ENCODE results near the gene MXRA5. TPM values are rescaled to one million over a fixed set of nuclear protein-coding genes. Genes with fewer than 3 reads are reported as not detected.

The MXRA5 gene
- total and polyA plus RNA-seq, 2 donors (not counting 1 experiment from before 2014, with no cell fraction given), result 26.8 to 40.3 TPM

- Histone ChIP-seq H3K4me1 (ENCODE audit: control insufficient read depth, extremely low read depth, insufficient read depth, low read length) (no peaks in the 10 kb centered on the region), H2AFZ (ENCODE audit: low read length) (no peak overlapping the region), H4K20me1 (ENCODE audit: control insufficient read depth, extremely low read depth, insufficient read depth, low read length) (no peaks in the 10 kb centered on the region), H3K27ac (ENCODE audit: insufficient read depth, low read length) (no peak overlapping the region), H3K79me2 (ENCODE audit: control insufficient read depth, insufficient read depth, low read length) (no peaks in the 10 kb centered on the region), H3K4me2 (ENCODE audit: extremely low read depth, insufficient read depth, low read length) (no peak overlapping the region), H3K27me3 (ENCODE audit: control insufficient read depth, insufficient read depth, low read length) (no peaks in the 10 kb centered on the region), H3K9me3 (ENCODE audit: control insufficient read depth, insufficient read depth, low read depth, low read length) (no peaks in the 10 kb centered on the region), H3K4me3 (replicated peaks in 1 of 4; ENCODE audit: control extremely low read depth in 1 of 4, insufficient read depth in 1 of 4, low read depth in 3 of 4, low read length in 4 of 4) (no peak overlapping the region), H3K9ac (ENCODE audit: insufficient read depth, low read length) (no peak overlapping the region), H3K36me3 (ENCODE audit: control insufficient read depth, insufficient read depth, low read length) (no peaks in the 10 kb centered on the region)
- no peak for DNase-seq (ENCODE audit: low read depth in 2 of 2)
- TF ChIP-seq CTCF (conservative IDR thresholded peaks at IDR 0.05 in 1 of 2, IDR thresholded peaks at IDR 0.05 in 1 of 2; ENCODE audit: low read depth in 1 of 2, low read length in 2 of 2), result no peak
- no peak for TF ChIP-seq EZH2 (IDR thresholded peaks at IDR 0.05; ENCODE audit: low read length, missing control alignments)
Measured at GRCh38 chrX:3340016-3340415, 6.4 kb downstream of the MXRA5 start.

GRCh38 chrX:3326681-3327080 is 19.8 kb downstream of the MXRA5 start:
- no peak overlapping the region for H3K4me3 ChIP-seq (replicated peaks in 1 of 4; ENCODE audit: control extremely low read depth in 1 of 4, insufficient read depth in 1 of 4, low read depth in 3 of 4, low read length in 4 of 4)
- TF ChIP-seq CTCF (conservative IDR thresholded peaks at IDR 0.05 in 1 of 2, IDR thresholded peaks at IDR 0.05 in 1 of 2; ENCODE audit: low read depth in 1 of 2, low read length in 2 of 2) (no peak), EZH2 (IDR thresholded peaks at IDR 0.05; ENCODE audit: low read length, missing control alignments) (no peak)

GRCh38 chrX:3320471-3321046 is 25.9 kb downstream of the MXRA5 start:
- H3K4me3 ChIP-seq (replicated peaks in 1 of 4; ENCODE audit: control extremely low read depth in 1 of 4, insufficient read depth in 1 of 4, low read depth in 3 of 4, low read length in 4 of 4), result no peak overlapping the region
- TF ChIP-seq EZH2 (IDR thresholded peaks at IDR 0.05; ENCODE audit: low read length, missing control alignments), result no peak
- TF ChIP-seq CTCF (conservative IDR thresholded peaks at IDR 0.05 in 1 of 2, IDR thresholded peaks at IDR 0.05 in 1 of 2; ENCODE audit: low read depth in 1 of 2, low read length in 2 of 2), result no peak
- no peaks in the 10 kb centered on the region for H4K20me1 ChIP-seq (ENCODE audit: control insufficient read depth, extremely low read depth, insufficient read depth, low read length)
- no peaks in the 10 kb centered on the region for H3K9me3 ChIP-seq (ENCODE audit: control insufficient read depth, insufficient read depth, low read depth, low read length)
- H3K79me2 ChIP-seq (ENCODE audit: control insufficient read depth, insufficient read depth, low read length), result no peaks in the 10 kb centered on the region
- H3K4me2 ChIP-seq (ENCODE audit: extremely low read depth, insufficient read depth, low read length), result no peak overlapping the region
- H3K4me1 ChIP-seq (ENCODE audit: control insufficient read depth, extremely low read depth, insufficient read depth, low read length), result no peaks in the 10 kb centered on the region
- H2AFZ ChIP-seq (ENCODE audit: low read length), result no peak overlapping the region
- H3K27ac ChIP-seq (ENCODE audit: insufficient read depth, low read length), result no peak overlapping the region
- no peaks in the 10 kb centered on the region for H3K27me3 ChIP-seq (ENCODE audit: control insufficient read depth, insufficient read depth, low read length)
- H3K36me3 ChIP-seq (ENCODE audit: control insufficient read depth, insufficient read depth, low read length), result no peaks in the 10 kb centered on the region
- no peak overlapping the region for H3K9ac ChIP-seq (ENCODE audit: insufficient read depth, low read length)
- DNase-seq (ENCODE audit: low read depth in 2 of 2), result no peak

More at GRCh38 chrX:3326681-3327080, 19.8 kb downstream of the MXRA5 start:
- Histone ChIP-seq H3K79me2 (ENCODE audit: control insufficient read depth, insufficient read depth, low read length) (no peaks in the 10 kb centered on the region), H2AFZ (ENCODE audit: low read length) (no peak overlapping the region), H3K4me2 (ENCODE audit: extremely low read depth, insufficient read depth, low read length) (no peak overlapping the region), H3K9ac (ENCODE audit: insufficient read depth, low read length) (no peak overlapping the region), H3K27ac (ENCODE audit: insufficient read depth, low read length) (no peak overlapping the region), H3K36me3 (ENCODE audit: control insufficient read depth, insufficient read depth, low read length) (no peaks in the 10 kb centered on the region), H3K27me3 (ENCODE audit: control insufficient read depth, insufficient read depth, low read length) (no peaks in the 10 kb centered on the region), H3K4me1 (ENCODE audit: control insufficient read depth, extremely low read depth, insufficient read depth, low read length) (no peaks in the 10 kb centered on the region), H3K9me3 (ENCODE audit: control insufficient read depth, insufficient read depth, low read depth, low read length) (no peaks in the 10 kb centered on the region), H4K20me1 (ENCODE audit: control insufficient read depth, extremely low read depth, insufficient read depth, low read length) (no peaks in the 10 kb centered on the region)
- DNase-seq (ENCODE audit: low read depth in 2 of 2), result no peak

Measured in fibroblast of lung (primary cell).